Small intestine (tissue), 7 donors: ENCODE data around the gene BRINP1. TPM values are rescaled to one million over a fixed set of nuclear protein-coding genes. Genes with fewer than 3 reads are reported as not detected.

ENCODE experiments used
- DNase-seq, 2 donors: peaks; one replicate each; pipeline versions ENCODE4 v3.0.0 to v3.0.0-alpha.2; 2013
- FAIRE-seq: peaks from 2 replicates; lab custom pipeline; 2012; peaks lifted over from hg19 to GRCh38; lab: Jason Lieb, UNC
- H3K27ac ChIP-seq, 3 donors: one replicate each; pipeline ENCODE4 v1.5.1; 2013; ENCODE audit warnings: low read length in 2 of 3, mild to moderate bottlenecking in 2 of 3, control low read depth in 1 of 3, inconsistent platforms in 1 of 3, low read depth in 1 of 3, moderate library complexity in 1 of 3
- H3K27me3 ChIP-seq, 3 donors: one replicate each; pipeline ENCODE4 v1.6.1; 2013; ENCODE audit warnings: low read length in 3 of 3, inconsistent platforms in 1 of 3; ENCODE audit not compliant: control insufficient read depth in 3 of 3, insufficient read depth in 3 of 3
- H3K36me3 ChIP-seq, 3 donors: one replicate each; pipeline ENCODE4 v1.6.1; 2013; ENCODE audit warnings: low read length in 3 of 3, inconsistent platforms in 1 of 3, low read depth in 1 of 3, mild to moderate bottlenecking in 1 of 3, moderate library complexity in 1 of 3; ENCODE audit not compliant: control insufficient read depth in 3 of 3, insufficient read depth in 2 of 3
- H3K4me1 ChIP-seq, 3 donors: one replicate each; pipeline ENCODE4 v1.6.1; 2013; ENCODE audit warnings: low read length in 2 of 3, inconsistent platforms in 1 of 3, low read depth in 1 of 3, mild to moderate bottlenecking in 1 of 3, moderate library complexity in 1 of 3; ENCODE audit not compliant: control insufficient read depth in 3 of 3, insufficient read depth in 2 of 3
- H3K4me3 ChIP-seq, 3 donors: one replicate each; pipeline ENCODE4 v1.5.1; 2013; ENCODE audit warnings: low read length in 3 of 3, control low read depth in 1 of 3, inconsistent platforms in 1 of 3, low read depth in 1 of 3, mild to moderate bottlenecking in 1 of 3, moderate library complexity in 1 of 3
- H3K9me3 ChIP-seq, 2 donors: one replicate each; pipeline ENCODE4 v1.6.1; 2013; ENCODE audit warnings: low read depth in 1 of 2, low read length in 1 of 2; ENCODE audit not compliant: control insufficient read depth in 2 of 2, insufficient read depth in 1 of 2
- WGBS, 3 donors: extraction: QIAGEN DNeasy Blood & Tissue Kit; methylation state at CpG; one replicate each; pipeline ENCODE4 v1.1.7; 2013; 5-methylcytosine and 5-hydroxymethylcytosine counted together
- polyA plus RNA-seq, 4 donors: library from polyadenylated mRNA; stranded (reverse) in 3 of 4; unstranded in 1 of 4; fragments of 200-250 nt in 3 of 4; fragments of 120-200 nt in 1 of 4; gene quantifications; one replicate each; pipeline versions ENCODE4 v1.2.1 to v1.2.3, GENCODE V29; 2013
- donor health status: healthy with polysubstance abuse.
- donor health status: control.
- donor health status: control.
- donor health status: Bipolar disorder and iron deficiency.
- donor health status: healthy.

The BRINP1 gene
- polyA plus RNA-seq, 4 donors, result 0.19 to 2.3 TPM; not detected in 2

DNA sequence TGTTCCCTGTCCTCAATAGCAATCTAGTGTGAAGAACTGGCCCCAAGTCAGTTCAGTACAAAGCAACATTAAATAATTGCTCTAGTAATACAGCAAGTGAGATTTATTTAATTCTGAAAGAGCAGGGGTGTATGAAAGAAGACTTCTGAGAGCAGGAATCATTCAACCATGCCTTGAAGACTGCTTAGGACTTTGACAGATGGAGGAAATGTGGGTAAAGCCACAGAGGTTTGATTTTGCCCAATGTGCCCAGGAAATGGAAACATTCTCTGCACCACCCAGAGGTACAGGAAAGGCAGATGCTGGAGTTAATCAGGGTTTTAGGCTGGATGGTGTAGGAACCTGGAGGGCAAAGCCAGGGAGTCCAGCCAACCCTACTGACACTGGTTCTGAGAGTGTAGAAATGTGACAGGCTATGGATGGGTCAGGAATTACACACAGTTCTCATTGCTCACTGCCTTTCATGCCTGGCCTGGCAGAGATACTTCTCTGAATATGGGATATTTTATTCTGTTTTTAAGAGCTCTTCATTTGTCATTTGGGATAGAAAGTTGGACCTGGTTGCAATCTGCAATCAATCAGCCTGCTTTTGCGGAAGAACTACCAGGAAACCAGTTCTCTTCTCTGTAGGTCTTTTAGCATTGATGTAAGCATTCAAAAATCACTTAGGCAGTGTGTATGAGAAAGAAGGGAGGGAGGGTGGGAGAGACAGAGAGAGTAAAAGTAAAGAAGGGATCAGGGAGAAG lies 88.3 kb downstream of the BRINP1 start:
- Histone ChIP-seq H3K27ac (no peak overlapping the region), H3K4me1 (no peaks in the 10 kb centered on the region), H3K4me3 (no peak overlapping the region), H3K9me3 (no peaks in the 10 kb centered on the region), H3K36me3 (no peaks in the 10 kb centered on the region), H3K27me3 (peaks cover 0 to 6% (median 0%) of the 10 kb centered on the region in 3 donors)
- no peak for FAIRE-seq
- 66 to 84% (median 77%) methylated on average over 1 of the region's 1 CpG for WGBS, 3 donors
- no peak for DNase-seq

DNA sequence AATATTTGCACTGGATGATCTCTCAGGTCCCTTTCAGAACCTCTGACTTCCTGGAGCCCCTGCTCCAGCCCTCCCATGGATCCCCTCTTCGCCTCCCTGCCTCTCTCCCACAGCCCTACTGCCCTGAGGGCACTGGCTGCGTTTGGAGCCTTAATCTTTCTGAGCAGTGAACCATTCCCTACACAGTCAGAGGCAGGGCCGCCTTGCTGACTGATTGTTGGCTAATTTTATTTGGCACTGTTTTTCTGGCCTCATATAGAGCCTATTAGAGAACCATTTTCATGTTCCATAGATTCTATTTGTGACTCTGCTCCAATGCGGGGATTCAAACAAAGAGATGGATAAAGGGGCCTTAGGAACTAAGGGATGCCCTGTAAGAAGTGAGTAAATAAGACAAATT lies 91.1 kb downstream of the BRINP1 start:
- peaks cover 0 to 4% (median 0%) of the 10 kb centered on the region in 3 donors for H3K27me3 ChIP-seq
- H3K4me3 ChIP-seq, result no peak overlapping the region
- H3K4me1 ChIP-seq, result no peaks in the 10 kb centered on the region
- FAIRE-seq (no peak), DNase-seq (no peak)
- no peaks in the 10 kb centered on the region for H3K9me3 ChIP-seq
- H3K27ac ChIP-seq, result no peak overlapping the region
- H3K36me3 ChIP-seq, result no peaks in the 10 kb centered on the region
- 47 to 57% (median 49%) methylated on average over 4 of the region's 4 CpGs for WGBS, 3 donors

DNA sequence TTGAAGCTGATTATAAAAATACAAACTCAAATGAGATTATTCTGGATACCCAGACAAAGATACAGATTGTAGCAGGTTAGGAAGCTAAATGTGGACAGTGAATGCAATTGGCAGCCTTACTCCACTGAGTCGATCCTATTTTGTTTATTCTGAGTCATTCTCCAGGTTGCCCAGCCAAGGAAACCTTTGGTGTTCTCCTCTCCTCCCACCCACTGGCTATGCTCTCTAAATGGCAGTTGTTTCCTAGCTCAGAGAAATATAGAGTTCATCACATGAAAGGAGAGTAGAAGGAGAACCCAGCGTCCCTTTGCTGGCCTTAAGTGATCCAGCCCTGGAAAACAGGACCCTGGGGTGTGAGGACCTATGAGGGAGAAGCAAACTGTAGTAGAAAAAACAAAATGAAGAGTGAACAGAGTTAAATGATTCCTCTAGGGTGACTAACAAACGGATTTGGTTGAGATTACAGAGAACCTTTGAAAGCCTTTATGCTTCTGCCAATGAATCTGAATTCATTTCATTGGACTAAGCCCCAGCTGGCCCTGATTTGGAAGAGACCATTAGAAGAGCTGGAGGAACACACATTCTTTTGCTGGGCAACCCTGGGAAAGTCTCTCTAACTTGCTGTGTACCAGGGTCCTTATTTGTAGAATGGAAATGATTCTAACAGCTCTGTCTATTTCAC lies 95.1 kb downstream of the BRINP1 start:
- DNase-seq (no peak), FAIRE-seq (no peak)
- Histone ChIP-seq H3K36me3 (no peaks in the 10 kb centered on the region), H3K27ac (no peak overlapping the region), H3K4me3 (no peak overlapping the region), H3K9me3 (no peaks in the 10 kb centered on the region), H3K27me3 (no peaks in the 10 kb centered on the region), H3K4me1 (no peaks in the 10 kb centered on the region)
- WGBS, 3 donors, result 22 to 46% (median 25%) methylated on average over 3 of the region's 3 CpGs

DNA sequence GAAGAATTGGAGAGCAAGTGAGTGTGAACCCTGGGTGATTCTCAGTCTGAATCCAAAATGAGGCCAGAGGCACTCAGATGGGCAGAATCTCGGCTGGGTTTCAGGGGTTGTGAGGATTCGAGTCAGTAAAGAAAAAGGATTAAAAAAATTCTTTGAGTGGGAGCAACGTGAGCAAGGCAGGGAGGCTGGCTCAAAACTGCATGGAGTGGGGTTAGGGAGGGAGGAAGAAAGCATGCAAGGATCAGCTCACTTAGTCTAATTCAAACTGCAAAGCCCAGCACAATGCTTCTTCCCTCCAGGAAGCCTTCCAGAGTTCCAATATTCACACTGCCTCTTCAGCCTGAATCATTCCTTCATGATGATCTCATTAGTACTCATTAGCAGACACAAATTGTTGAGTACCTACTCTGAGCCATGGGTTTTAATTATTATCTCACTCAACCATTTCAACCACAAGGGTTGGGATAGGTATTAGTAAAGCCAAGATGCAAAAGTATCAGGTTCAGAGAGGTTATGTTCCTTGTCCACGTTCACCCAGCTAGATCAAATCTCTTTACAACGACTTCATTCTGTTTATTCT lies 95.8 kb downstream of the BRINP1 start:
- Histone ChIP-seq H3K36me3 (no peaks in the 10 kb centered on the region), H3K4me3 (no peak overlapping the region), H3K4me1 (no peaks in the 10 kb centered on the region), H3K27ac (no peak overlapping the region), H3K27me3 (no peaks in the 10 kb centered on the region), H3K9me3 (no peaks in the 10 kb centered on the region)
- 36 to 49% (median 42%) methylated on average over 5 of the region's 5 CpGs for WGBS, 3 donors
- FAIRE-seq (no peak), DNase-seq (no peak)

DNA sequence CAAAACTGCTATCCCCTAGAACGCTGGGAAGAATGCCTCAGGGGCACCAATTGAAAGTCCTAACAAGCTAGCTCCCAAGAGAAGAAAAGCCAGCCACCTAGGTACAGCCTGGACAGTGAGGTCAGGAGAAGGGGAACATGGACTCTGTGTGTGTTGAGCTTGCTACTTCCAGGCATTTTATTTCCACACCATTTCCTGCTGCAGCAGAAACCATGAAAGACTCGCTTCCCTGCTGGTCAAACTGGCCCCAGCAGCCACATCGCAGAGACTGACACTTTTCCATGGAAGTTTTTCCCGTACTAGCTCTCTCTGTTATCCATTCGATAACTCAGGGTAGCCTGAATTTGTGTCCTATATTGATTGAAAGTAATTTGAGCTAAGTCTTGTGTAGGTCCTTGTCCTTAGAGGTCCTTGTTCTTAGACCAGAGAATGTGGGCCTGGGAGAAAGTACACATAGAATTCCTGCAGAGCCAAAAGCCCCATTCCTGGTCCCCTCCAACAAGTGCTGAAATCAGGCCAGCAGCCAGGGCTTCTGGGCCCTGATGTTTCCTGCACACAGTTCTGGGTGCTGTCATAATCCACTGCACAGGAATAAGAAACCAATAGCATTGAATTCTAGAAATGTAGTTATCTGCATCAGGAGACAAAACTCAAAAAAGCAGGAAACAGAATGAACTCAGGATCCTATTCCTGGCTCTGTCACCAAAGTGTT lies 96.6 kb downstream of the BRINP1 start:
- FAIRE-seq (no peak), DNase-seq (no peak)
- H3K4me3 ChIP-seq, result no peak overlapping the region
- no peaks in the 10 kb centered on the region for H3K27me3 ChIP-seq
- WGBS, 3 donors, result 44 to 60% (median 56%) methylated on average over 5 of the region's 5 CpGs
- no peaks in the 10 kb centered on the region for H3K9me3 ChIP-seq
- no peaks in the 10 kb centered on the region for H3K4me1 ChIP-seq
- H3K27ac ChIP-seq, result no peak overlapping the region
- no peaks in the 10 kb centered on the region for H3K36me3 ChIP-seq

DNA sequence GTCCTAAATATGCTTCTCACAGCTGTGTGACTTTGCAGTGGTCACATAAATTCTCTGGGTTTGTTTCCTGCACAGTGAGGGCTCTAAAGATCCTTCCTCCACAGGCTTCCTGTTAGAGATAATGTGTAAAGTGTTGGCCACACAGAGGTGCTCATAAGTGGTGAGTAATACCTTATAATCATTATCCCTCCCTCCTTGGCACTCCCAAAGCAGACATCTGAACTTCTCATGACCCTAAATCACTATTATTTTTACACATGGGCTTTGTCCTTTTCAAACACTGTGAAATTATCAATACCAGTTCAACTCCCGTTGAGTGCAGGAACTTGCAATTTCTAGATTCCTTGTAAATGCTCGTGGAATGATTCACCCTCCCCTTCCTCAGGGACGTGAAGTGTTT lies 100.2 kb downstream of the BRINP1 start:
- Histone ChIP-seq H3K4me1 (no peaks in the 10 kb centered on the region), H3K36me3 (no peaks in the 10 kb centered on the region), H3K27me3 (no peaks in the 10 kb centered on the region), H3K9me3 (no peaks in the 10 kb centered on the region), H3K4me3 (no peak overlapping the region), H3K27ac (no peak overlapping the region)
- no peak for DNase-seq
- 5 to 25% (median 6%) methylated on average over 3 of the region's 3 CpGs for WGBS, 3 donors
- FAIRE-seq, result no peak

DNA sequence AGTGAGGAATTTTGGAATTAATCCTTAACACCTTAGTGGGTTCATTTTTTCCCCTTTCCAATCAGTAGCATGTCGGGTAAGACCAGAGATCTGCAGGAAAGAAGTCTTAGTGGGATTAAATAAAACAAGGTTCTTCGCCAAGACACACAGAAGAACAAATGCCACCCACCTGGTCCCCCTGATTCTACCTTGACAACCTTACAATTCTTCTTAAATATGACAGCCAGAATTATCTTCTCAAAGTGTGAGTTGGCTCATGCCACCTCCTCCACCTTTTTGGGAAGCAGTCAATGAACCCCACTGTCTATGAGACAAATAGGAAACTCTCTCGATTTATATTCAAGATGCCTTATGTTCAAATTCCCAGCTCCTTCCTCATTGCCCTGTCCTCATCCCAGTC lies 105.1 kb downstream of the BRINP1 start:
- no peaks in the 10 kb centered on the region for H3K4me1 ChIP-seq
- H3K4me3 ChIP-seq, result no peak overlapping the region
- 76 to 91% (median 82%) methylated on average over 3 of the region's 3 CpGs for WGBS, 3 donors
- FAIRE-seq (no peak), DNase-seq (no peak)
- H3K27ac ChIP-seq, result no peak overlapping the region
- no peaks in the 10 kb centered on the region for H3K27me3 ChIP-seq
- H3K9me3 ChIP-seq, result no peaks in the 10 kb centered on the region
- H3K36me3 ChIP-seq, result no peaks in the 10 kb centered on the region

DNA sequence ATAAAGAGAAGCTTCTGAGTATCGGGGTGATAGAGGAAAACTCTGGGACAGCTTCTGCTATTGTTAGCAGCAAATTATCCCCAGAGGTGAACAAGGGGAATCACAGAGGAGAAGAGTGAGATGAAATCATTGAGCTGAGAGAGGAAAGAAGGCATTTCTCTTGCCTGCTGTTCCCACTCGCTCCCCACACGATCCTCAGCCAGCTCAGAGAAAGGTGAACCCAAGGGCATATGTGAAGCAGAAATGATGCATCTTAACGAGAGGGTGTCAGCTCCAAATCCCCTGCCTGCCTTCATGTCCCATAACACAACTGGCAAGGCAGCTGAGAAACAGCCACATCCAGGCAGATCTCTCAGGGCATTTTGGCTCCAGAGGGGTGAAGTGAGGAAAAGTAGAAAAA lies 111.6 kb downstream of the BRINP1 start:
- Histone ChIP-seq H3K27ac (no peak overlapping the region), H3K27me3 (no peaks in the 10 kb centered on the region), H3K4me3 (no peak overlapping the region), H3K36me3 (no peaks in the 10 kb centered on the region), H3K9me3 (no peaks in the 10 kb centered on the region), H3K4me1 (no peaks in the 10 kb centered on the region)
- FAIRE-seq, result no peak
- DNase-seq, result no peak
- WGBS, 3 donors, result 63 to 72% (median 66%) methylated on average over 4 of the region's 4 CpGs
